SK-N-SH treated with all-trans-retinoic acid at 6 μM for 48 hours (cell line): ENCODE results near the gene BTBD17.

ENCODE experiments used
- ATAC-seq: fragments of 200-7000 bp; cut with Tn5 transposase; 3 replicates; pipeline ENCODE4 v1.9.1; 2020; ENCODE audit warnings: mild to moderate bottlenecking, moderate library complexity
- ARNTL ChIP-seq: fragments of 450-650 bp; formaldehyde crosslinking; IDR thresholded peaks from 2 replicates; pipeline ENCODE4 v1.5.0; 2020; ENCODE audit warnings: low read depth, mild to moderate bottlenecking, moderate library complexity, borderline replicate concordance
- BACH2 ChIP-seq: fragments of 250-450 bp; sonication (Bioruptor Pico); IDR thresholded peaks from 2 replicates; pipeline ENCODE4 v1.9.0; 2021; ENCODE audit warnings: mild to moderate bottlenecking, borderline replicate concordance
- CREB5 ChIP-seq: fragments of 250-450 bp; sonication (Bioruptor Pico); IDR thresholded peaks from 2 replicates; pipeline ENCODE4 v1.5.1; 2020; ENCODE audit warnings: low read depth, mild to moderate bottlenecking, moderate library complexity
- CSDC2 ChIP-seq: fragments of 250-450 bp; sonication (Bioruptor Pico); IDR thresholded peaks from 2 replicates; pipeline ENCODE4 v1.5.0; 2020; ENCODE audit warnings: mild to moderate bottlenecking, moderate library complexity
- CSRNP3 ChIP-seq: fragments of 250-450 bp; sonication (Bioruptor Pico); IDR thresholded peaks from 2 replicates; pipeline ENCODE4 v1.5.1; 2021; ENCODE audit warnings: mild to moderate bottlenecking, moderate library complexity
- ESRRG ChIP-seq: fragments of 250-450 bp; sonication (Bioruptor Pico); IDR thresholded peaks from 2 replicates; pipeline ENCODE4 v1.6.1; 2021; ENCODE audit warnings: mild to moderate bottlenecking
- GLIS3 ChIP-seq: fragments of 250-450 bp; sonication (Bioruptor Pico); IDR thresholded peaks from 2 replicates; pipeline ENCODE4 v1.5.0; 2020; ENCODE audit warnings: mild to moderate bottlenecking, moderate library complexity
- ISL1 ChIP-seq: fragments of 250-450 bp; sonication (Bioruptor Pico); IDR thresholded peaks from 2 replicates; pipeline ENCODE4 v2.1.2; 2022; ENCODE audit warnings: mild to moderate bottlenecking, moderate library complexity
- OSR1 ChIP-seq: fragments of 250-450 bp; sonication (Bioruptor Pico); IDR thresholded peaks from 2 replicates; pipeline ENCODE4 v1.8.0; 2022; ENCODE audit warnings: moderate library complexity, mild to moderate bottlenecking, inconsistent platforms
- PATZ1 ChIP-seq: fragments of 250-450 bp; sonication (Bioruptor Pico); IDR thresholded peaks from 2 replicates; pipeline ENCODE4 v1.8.0; 2020; ENCODE audit warnings: mild to moderate bottlenecking, moderate library complexity, borderline replicate concordance
- POU6F1 ChIP-seq: fragments of 250-450 bp; sonication (Bioruptor Pico); IDR thresholded peaks from 2 replicates; pipeline ENCODE4 v1.8.0; 2021; ENCODE audit warnings: low read depth, mild to moderate bottlenecking, moderate library complexity, borderline replicate concordance
- PPARA ChIP-seq: fragments of 250-450 bp; sonication (Bioruptor Pico); IDR thresholded peaks from 2 replicates; pipeline ENCODE4 v1.5.0; 2020; ENCODE audit warnings: mild to moderate bottlenecking, borderline replicate concordance
- RARB ChIP-seq: fragments of 250-450 bp; sonication (Bioruptor Pico); IDR thresholded peaks from 2 replicates; pipeline ENCODE4 v1.8.0; 2021; ENCODE audit warnings: mild to moderate bottlenecking, moderate library complexity
- SNAI2 ChIP-seq: fragments of 250-450 bp; sonication (Bioruptor Pico); IDR thresholded peaks from 2 replicates; pipeline ENCODE4 v1.5.0; 2020; ENCODE audit warnings: mild to moderate bottlenecking, moderate library complexity
- TCF4 ChIP-seq: fragments of 250-450 bp; sonication (Bioruptor Pico); IDR thresholded peaks from 2 replicates; pipeline ENCODE4 v1.8.0; 2021; ENCODE audit warnings: mild to moderate bottlenecking, moderate library complexity, borderline replicate concordance
- TOX ChIP-seq: fragments of 250-450 bp; sonication (Bioruptor Pico); IDR thresholded peaks from 2 replicates; pipeline ENCODE4 v1.8.0; 2021; ENCODE audit warnings: mild to moderate bottlenecking, moderate library complexity, borderline replicate concordance
- TSHZ2 ChIP-seq: fragments of 250-450 bp; sonication (Bioruptor Pico); IDR thresholded peaks from 2 replicates; pipeline ENCODE4 v1.5.0; 2020; ENCODE audit warnings: mild to moderate bottlenecking, moderate library complexity
- ZC3H10 ChIP-seq: fragments of 250-450 bp; sonication (Bioruptor Pico); IDR thresholded peaks from 2 replicates; pipeline ENCODE4 v1.5.1; 2021; ENCODE audit warnings: mild to moderate bottlenecking, moderate library complexity
- ZFP3 ChIP-seq: fragments of 250-450 bp; sonication (Bioruptor Pico); IDR thresholded peaks from 2 replicates; pipeline ENCODE4 v1.5.0; 2020; ENCODE audit warnings: mild to moderate bottlenecking, moderate library complexity
- ZFP30 ChIP-seq: fragments of 450-650 bp; formaldehyde crosslinking; IDR thresholded peaks from 2 replicates; pipeline ENCODE4 v1.5.0; 2022; ENCODE audit warnings: mild to moderate bottlenecking, moderate library complexity
- ZNF565 ChIP-seq: fragments of 450-650 bp; formaldehyde crosslinking; conservative IDR thresholded peaks from 2 replicates; pipeline ENCODE4 v1.5.0; 2020; ENCODE audit warnings: low read depth, mild to moderate bottlenecking, moderate library complexity
- ZNF70 ChIP-seq: fragments of 450-650 bp; formaldehyde crosslinking; IDR thresholded peaks from 2 replicates; pipeline ENCODE4 v1.5.0; 2020; ENCODE audit warnings: mild to moderate bottlenecking, moderate library complexity
- ZNF8 ChIP-seq: fragments of 450-650 bp; formaldehyde crosslinking; IDR thresholded peaks from 2 replicates; pipeline ENCODE4 v1.5.0; 2020; ENCODE audit warnings: mild to moderate bottlenecking, moderate library complexity

The BTBD17 gene

GRCh38 chr17:74358697-74359096, 3.0 kb downstream of the BTBD17 start:
- no peak for ATAC-seq

GRCh38 chr17:74357466-74357809, 4.2 kb downstream of the BTBD17 start:
- no peak for ATAC-seq
- TF ChIP-seq OSR1 (CRISPR knock-in tag): no peak
- TF ChIP-seq BACH2 (CRISPR knock-in tag): no peak
- TF ChIP-seq RARB: no peak
- TF ChIP-seq ZNF70 (CRISPR knock-in tag): no peak
- no peak for TF ChIP-seq ZNF565 (CRISPR knock-in tag)
- TF ChIP-seq ZFP3 (CRISPR knock-in tag): no peak
- no peak for TF ChIP-seq ZC3H10 (CRISPR knock-in tag)
- TF ChIP-seq PPARA (CRISPR knock-in tag): no peak

More at GRCh38 chr17:74358697-74359096, 3.0 kb downstream of the BTBD17 start:
- no peak for TF ChIP-seq CSDC2
- no peak for TF ChIP-seq GLIS3
- no peak for TF ChIP-seq ZFP30 (CRISPR knock-in tag)
- no peak for TF ChIP-seq ZFP3 (CRISPR knock-in tag)
- TF ChIP-seq ISL1 (CRISPR knock-in tag): no peak
- TF ChIP-seq PPARA (CRISPR knock-in tag): no peak
- TF ChIP-seq ZNF8 (CRISPR knock-in tag): no peak
- no peak for TF ChIP-seq TOX (CRISPR knock-in tag)
- no peak for TF ChIP-seq POU6F1 (CRISPR knock-in tag)
- TF ChIP-seq ESRRG (CRISPR knock-in tag): no peak
- TF ChIP-seq PATZ1 (CRISPR knock-in tag): no peak
- TF ChIP-seq ZC3H10 (CRISPR knock-in tag): no peak
- TF ChIP-seq SNAI2 (CRISPR knock-in tag): no peak
- no peak for TF ChIP-seq TSHZ2 (CRISPR knock-in tag)
- no peak for TF ChIP-seq BACH2 (CRISPR knock-in tag)
- no peak for TF ChIP-seq ARNTL (CRISPR knock-in tag)
- no peak for TF ChIP-seq TCF4 (CRISPR knock-in tag)
- TF ChIP-seq CSRNP3 (CRISPR knock-in tag): no peak
- TF ChIP-seq CREB5: no peak
